ENCODE results near the gene FAM78B.

The FAM78B gene

DNA sequence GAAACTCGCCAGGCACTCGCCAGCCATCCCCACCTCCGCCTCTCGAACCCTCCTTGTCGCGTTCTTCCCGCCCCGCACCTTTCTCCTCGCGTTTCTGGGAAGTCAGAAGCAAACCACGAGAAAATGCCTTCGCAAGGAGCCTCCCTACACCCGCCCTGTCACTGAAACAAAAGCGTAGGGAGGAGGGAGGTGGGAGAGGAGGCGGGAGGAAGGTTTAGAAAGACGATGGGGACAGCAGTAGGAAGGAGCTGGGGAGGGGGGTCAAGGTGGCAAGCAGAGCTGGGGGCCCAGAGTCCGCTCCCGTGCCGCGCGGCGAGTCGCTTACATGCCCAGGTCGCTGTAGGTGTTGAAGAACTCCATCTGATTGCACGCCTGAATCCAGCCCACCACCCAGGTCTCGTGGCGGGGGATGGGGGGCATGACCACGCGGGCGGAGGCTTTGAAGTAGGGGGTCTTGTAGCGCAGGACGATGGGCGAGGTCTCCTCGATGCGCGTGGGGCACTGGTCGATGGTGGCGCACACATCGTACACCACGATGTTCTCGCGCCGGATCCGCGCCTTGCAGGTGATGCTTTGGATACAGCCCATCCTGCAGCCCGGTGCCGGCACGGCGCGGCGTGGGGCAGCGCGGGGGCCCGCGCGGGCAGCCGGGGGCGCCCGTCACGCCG lies 1.0 kb downstream of the FAM78B start:
- DNase-seq (ENCODE audit: low read depth, low spot score) = no peak
- H3K27ac ChIP-seq = no peak overlapping the region

DNA sequence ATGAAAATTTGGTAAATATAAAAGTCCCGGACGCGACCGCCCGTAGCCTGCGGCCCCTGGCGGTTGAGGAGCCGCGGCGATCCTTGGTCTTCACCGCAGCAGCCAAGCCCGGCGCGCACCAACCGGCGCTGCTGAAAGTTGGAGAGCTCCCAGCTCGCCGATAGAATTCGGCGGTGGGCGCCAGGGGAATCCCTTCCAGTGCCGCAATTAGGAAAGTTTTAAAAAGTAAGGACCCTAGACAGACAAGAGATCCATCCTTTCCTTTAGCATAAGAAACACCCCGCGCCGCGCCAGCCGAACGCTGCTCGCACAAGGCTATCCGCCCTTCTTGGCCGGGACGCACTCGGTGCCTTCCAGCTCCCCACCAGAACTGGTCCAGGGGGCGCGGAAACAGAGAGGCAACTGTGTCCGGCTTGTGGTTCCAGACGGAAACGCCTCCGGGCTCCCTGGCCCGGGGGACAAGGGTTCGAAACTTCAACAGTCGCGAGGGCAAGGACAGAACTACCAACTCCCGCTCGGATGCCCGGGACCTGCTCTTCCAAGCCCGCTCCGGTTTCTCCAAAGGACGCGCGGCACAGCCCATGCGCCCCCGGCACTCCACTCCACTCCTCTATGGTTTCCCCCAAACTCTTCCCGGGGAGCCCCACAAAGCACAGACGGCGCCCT lies 1.7 kb downstream of the FAM78B start:
- no peak overlapping the region for H3K27ac ChIP-seq
- no peak for DNase-seq (ENCODE audit: low read depth, low spot score)

DNA sequence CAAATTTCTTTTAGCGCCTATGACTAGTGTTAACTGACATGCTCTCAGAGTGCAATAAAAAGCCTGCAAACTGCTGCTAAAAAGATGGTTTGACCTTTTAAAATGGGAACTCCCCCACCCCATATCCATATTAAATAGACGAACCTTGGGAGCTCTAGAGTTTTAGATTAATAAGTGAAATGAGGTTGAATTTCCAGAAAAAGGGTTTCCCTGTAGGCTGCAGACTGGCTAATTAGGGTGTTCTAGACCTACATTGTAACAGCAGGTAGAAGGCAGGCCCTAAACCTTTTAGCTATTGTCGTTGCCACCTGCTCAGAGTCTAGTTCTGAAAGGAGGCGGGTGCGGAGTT lies 2.2 kb downstream of the FAM78B start:
- no peak overlapping the region for H3K27ac ChIP-seq
- no peak for DNase-seq (ENCODE audit: low read depth, low spot score)

- no peak for DNase-seq (ENCODE audit: low read depth, low spot score)
- H3K27ac ChIP-seq = no peak overlapping the region
These were observed 7.1 kb downstream of the FAM78B start for GRCh38 chr1:166159656-166160055.

GRCh38 chr1:166156674-166157073 lies 10.1 kb downstream of the FAM78B start:
- no peak overlapping the region for H3K27ac ChIP-seq
- no peak for DNase-seq (ENCODE audit: low read depth, low spot score)

DNA sequence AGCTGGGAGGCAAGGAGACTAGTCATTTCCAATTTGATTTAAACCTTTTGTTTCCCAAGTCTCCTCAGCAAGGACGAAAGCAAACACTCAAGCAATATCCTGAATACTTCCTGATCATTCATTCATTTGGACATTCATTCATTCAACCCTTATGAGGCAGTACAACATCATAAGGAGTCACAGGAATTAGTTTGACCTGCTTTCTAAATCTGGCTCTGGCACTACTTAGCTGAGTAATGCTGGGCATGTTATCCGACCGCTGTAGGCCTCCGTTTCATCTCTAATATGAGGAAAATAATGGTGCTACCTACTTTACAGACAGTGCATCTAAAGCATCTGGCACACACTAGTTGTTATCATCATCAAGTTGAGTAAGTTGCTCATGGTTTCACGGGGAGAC lies 11.7 kb downstream of the FAM78B start:
- no peak for DNase-seq (ENCODE audit: low read depth, low spot score)
- H3K27ac ChIP-seq = no peak overlapping the region

GRCh38 chr1:166153525-166154314 lies 13.1 kb downstream of the FAM78B start:
- H3K27ac ChIP-seq = no peak overlapping the region
- DNase-seq (ENCODE audit: low read depth, low spot score) = no peak

DNA sequence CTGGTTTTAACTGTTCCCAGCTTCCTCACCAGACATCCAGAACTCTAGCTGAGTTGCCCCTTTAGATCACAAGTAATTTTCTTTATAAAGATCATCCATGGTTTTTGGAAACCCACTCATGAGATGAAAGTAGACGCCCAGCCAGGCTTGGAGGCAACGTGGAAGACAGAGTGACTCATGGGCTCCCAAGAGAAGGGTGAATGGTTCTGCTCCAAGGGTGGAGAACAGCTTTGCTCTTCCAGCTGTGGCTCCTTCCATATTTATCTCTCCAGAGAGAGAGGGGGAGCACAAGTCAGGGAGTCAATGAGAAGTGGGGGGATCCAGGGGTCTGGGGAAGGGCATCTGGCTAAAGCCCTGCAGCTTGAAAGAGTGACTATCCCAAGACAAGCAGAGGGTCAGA lies 13.8 kb downstream of the FAM78B start:
- no peak overlapping the region for H3K27ac ChIP-seq
- no peak for DNase-seq (ENCODE audit: low read depth, low spot score)

GRCh38 chr1:166151804-166152203 lies 15.0 kb downstream of the FAM78B start:
- H3K27ac ChIP-seq = no peak overlapping the region
- DNase-seq (ENCODE audit: low read depth, low spot score) = no peak

DNA sequence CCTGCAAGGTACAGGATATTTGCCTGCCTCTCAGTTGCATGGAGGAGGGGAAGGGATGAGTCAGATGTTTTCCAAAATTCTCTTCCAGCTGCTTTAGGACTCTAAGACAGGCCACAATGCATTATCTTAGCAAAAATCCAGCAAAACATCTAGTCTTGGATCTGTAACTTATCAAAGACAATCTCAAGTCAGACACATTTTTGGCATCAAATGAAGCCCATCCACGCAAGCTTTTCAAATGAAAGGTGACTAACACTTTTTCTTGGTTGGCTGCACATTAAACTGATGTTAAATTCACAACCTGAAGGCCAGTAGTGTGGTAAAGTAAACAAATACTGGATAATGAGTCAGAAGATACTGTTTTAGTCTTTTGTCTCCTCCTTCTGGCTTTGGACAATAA lies 21.3 kb downstream of the FAM78B start:
- DNase-seq (ENCODE audit: low read depth, low spot score) = no peak
- H3K27ac ChIP-seq = no peak overlapping the region

DNA sequence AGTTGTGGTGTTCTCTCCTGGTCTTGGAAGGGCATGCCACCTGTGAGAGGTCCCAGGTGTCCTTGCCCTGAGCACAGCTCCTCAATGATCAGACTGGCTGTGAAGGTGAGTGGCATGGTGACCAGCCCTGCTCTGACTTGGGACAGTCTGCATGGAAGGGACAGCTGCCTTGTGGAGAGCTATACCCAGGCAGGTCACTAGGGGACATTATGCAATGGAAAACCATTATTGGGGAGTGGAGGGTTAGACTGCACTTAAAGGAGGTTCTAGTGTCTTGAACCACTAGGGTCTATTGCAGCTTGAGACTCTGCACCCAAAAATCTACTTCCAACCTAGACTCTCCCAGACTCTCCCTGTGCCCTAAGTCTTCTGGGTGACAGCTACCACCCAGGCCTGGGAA lies 24.8 kb downstream of the FAM78B start:
- no peak overlapping the region for H3K27ac ChIP-seq
- DNase-seq (ENCODE audit: low read depth, low spot score) = no peak

- no peak overlapping the region for H3K27ac ChIP-seq
- DNase-seq (ENCODE audit: low read depth, low spot score) = no peak
These were observed 26.6 kb downstream of the FAM78B start for GRCh38 chr1:166140251-166140650.

- DNase-seq (ENCODE audit: low read depth, low spot score) = no peak
- H3K27ac ChIP-seq = no peak overlapping the region
These were observed 27.1 kb downstream of the FAM78B start for GRCh38 chr1:166139735-166140134.

GRCh38 chr1:166136699-166137401 lies 30.0 kb downstream of the FAM78B start:
- no peak overlapping the region for H3K27ac ChIP-seq
- no peak for DNase-seq (ENCODE audit: low read depth, low spot score)

GRCh38 chr1:166136222-166136621 lies 30.6 kb downstream of the FAM78B start:
- no peak overlapping the region for H3K27ac ChIP-seq
- DNase-seq (ENCODE audit: low read depth, low spot score) = no peak

- no peak for DNase-seq (ENCODE audit: low read depth, low spot score)
- H3K27ac ChIP-seq = no peak overlapping the region
These were observed 32.9 kb downstream of the FAM78B start for GRCh38 chr1:166133857-166134256.

DNA sequence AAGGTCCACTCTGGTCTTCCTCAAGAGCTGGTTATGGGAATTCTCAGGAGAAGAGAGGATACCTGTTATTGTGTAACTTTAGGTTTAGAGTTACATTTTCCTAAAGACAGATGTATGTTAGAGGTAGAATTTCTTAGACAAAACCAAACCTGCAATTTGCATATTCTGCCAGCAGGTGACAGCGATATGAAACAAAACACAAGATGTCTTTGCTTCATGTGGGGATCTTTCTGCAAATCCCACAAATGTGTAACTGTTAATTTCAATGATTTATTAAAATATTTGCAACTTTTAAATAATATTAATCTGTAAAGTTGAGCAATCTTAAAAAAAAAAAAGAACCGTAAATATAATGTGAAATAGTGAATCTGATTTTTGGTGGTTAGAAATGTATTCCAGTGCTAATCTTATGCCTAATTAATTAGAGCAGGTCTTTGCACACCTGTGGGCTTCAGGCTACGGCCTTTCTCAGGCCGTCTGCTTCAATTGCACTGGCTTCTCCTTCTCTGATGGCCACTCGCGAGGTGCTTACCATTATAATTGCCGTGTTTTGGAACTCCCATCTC lies 33.4 kb downstream of the FAM78B start:
- no peak for DNase-seq (ENCODE audit: low read depth, low spot score)
- H3K27ac ChIP-seq = no peak overlapping the region

- no peak for DNase-seq (ENCODE audit: low read depth, low spot score)
- no peak overlapping the region for H3K27ac ChIP-seq
These were observed 34.3 kb downstream of the FAM78B start for GRCh38 chr1:166132496-166132895.

DNA sequence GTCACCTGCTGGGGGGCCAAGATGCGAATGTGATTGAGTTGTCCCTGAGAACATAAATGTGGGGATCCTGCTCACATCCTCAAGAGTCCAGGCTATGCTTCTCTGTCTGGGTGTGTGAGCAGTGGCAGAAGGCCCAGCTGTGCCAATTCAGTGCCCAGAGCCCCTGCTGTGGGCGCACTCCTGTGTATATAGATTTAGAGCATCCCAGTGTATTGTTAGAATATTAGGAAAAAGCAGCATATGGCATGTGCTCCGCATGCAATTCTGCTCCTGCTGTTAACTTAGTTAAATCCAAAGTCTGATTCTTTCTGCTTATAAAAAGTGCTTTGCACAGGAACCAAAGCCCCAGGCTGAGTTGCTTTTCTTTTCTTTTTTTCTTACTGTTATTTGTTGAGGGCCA lies 37.8 kb downstream of the FAM78B start:
- no peak for DNase-seq (ENCODE audit: low read depth, low spot score)
- H3K27ac ChIP-seq = no peak overlapping the region

DNA sequence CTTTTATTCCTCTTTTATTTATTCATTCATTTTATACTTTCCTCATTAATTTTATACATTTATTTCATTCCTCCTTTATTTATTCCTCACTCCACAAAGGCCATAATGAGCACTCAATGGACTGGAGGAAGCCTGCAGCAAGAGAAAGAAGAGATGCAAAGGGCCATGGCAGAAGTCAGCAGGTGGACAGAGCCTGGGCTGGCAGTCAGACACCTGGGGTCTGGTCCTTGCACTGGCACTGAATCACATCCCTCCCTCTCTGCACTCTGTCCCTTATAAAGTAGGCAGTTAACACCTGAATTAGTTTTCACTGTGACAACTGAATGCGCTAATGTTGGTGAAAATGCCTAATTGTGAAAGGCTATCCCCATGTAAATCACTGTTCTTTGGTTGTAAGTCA lies 38.6 kb downstream of the FAM78B start:
- DNase-seq (ENCODE audit: low read depth, low spot score) = no peak
- H3K27ac ChIP-seq = no peak overlapping the region

DNA sequence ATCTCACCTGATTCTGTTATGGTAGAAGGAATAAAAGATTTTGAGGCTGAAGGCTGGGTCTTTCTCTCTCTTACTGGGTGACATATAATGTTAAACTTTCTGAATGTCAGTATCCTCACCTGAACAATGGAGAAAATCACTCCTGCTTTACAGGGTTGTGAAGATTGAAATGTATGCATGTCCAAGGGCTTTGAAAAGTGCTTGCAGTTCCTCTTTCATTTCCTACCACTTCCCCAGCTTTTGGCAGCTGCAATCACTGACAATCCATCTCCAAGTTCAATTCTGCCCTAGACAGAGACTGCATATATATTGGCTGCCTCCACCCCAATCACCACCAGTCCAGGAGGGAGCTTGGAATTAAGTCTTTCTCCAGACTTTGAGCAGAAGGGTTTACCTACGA lies 39.8 kb downstream of the FAM78B start:
- DNase-seq (ENCODE audit: low read depth, low spot score) = no peak
- H3K27ac ChIP-seq = no peak overlapping the region
